HCEC 1CT (cell line): Measurements from ENCODE around the gene EXT2.

Experiments used
- DNase-seq: peaks from one replicate; pipeline ENCODE4 v3.0.0-alpha.2; 2017

Gene EXT2

DNA sequence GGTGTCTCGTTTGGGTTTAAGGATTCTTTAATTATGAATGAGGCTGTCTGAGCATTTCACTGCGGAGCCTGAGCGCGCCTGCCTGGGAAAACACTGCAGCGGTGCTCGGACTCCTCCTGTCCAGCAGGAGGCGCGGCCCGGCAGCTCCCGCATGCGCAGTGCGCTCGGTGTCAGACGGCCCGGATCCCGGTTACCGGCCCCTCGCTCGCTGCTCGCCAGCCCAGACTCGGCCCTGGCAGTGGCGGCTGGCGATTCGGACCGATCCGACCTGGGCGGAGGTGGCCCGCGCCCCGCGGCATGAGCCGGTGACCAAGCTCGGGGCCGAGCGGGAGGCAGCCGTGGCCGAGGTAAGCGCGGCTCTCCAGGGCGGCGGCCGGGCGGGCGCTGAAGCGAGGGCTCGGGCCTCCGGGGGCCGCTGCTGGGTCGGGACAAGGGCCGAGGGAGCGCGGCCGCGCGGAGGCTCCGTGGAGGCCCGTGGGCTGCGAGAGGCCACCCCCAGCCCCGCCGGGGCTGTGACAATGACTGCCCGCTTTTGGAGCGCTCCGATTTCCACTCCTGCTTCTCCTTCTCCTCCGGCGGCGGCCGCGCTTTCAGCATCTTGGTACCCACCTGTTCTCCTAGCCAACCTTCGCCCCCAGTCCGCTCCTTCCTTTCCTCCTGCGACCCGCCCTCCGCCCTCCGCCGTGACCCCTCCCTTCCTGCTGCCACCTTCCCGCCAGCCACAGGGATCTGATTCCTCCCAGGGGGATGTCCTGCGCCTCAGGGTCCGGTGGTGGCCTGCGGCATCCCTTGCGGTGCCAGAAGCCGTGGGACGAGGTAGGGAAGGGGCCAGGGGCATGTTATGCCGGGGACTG is at the start of gene EXT2:
Gene EXT2, plus strand, starts transcription at position 173 of the 854 bp plus-strand sequence. CDS start 12,035 bp downstream, outside the sequence.
- DNase-seq: peak; percentile 81

DNA sequence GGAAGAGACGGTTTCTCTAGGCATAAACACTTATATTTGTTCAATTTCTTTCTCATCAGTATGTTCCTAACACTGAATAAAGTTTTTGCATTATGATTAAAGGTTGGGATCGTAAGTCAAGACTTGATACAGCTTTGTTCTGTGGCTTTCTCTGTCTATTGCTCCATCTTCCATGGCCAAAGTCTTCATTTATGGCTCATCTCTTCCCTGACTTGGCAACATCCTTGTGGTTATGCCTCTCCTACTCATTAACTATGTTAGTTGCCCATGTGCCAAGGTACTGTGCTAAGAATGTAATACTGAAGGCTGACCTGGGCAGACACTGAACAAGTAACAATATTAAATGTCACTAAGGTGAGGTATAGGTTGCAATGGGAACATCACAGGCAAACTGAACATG is 49.3 kb upstream of the EXT2 start:
- no peak for DNase-seq

DNA sequence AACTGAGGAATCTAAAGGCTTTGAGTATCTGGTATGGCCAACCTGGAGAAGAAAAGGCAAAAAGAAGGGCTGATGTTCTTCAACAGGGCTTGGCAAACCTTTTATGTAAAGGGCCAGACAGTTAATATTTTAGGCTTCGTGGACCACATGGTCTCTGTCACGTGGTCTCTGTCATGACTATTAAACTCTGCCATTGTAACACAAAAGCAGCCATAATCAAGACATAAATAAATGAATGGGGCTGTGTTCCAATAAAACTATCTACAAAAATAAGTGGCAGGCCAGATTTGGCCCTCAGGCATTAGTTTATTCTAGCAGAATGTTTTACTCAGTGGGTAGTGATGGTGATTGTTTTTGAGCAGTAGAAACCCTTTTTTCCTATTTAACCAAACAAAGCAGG is 48.2 kb upstream of the EXT2 start:
- no peak for DNase-seq

DNA sequence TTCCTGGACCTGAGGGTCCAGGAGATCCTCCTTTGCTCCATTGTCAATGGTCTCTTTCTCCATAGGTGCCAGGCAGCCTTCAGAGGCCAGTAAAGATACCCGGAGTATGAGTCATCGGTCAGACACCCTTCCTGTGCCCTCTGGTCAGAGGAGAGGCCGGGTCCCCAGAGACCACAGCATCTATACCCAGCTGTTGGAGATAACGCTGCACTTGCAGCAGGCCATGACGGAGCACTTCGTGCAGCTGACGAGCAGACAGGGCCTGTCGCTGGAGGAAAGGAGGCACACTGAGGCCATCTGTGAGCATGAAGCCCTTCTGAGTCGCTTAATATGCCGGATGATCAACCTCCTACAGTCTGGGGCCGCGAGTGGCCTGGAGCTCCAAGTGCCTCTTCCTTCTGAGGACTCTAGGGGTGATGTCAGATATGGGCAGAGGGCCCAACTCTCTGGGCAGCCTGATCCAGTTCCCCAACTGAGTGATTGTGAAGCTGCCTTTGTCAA is 47.5 kb upstream of the EXT2 start, which contains the start of gene ACCSL:
Gene ACCSL, plus strand, starts transcription at position 51 of the 501 bp plus-strand sequence. Its CDS starts 56 bp downstream, at position 107.
- DNase-seq: no peak

DNA sequence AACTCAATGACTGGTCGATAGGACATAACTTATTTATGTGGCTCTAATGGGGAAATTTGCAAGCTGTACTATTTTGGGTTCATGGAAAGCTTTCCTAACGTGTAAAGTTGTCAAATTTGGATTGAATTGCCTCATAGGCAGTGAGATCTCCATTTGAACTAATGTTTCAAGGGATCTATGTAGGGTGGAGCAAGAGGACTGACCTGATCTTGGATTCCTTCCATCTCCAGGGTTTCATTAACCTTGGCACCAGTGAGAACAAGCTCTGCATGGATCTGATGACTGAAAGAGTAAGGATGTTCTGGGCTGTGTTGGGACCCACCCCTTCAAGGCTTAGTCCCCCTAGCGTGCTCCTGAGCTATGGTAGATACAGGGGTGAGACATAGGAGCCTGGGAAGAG is 45.6 kb upstream of the EXT2 start:
- DNase-seq: no peak

DNA sequence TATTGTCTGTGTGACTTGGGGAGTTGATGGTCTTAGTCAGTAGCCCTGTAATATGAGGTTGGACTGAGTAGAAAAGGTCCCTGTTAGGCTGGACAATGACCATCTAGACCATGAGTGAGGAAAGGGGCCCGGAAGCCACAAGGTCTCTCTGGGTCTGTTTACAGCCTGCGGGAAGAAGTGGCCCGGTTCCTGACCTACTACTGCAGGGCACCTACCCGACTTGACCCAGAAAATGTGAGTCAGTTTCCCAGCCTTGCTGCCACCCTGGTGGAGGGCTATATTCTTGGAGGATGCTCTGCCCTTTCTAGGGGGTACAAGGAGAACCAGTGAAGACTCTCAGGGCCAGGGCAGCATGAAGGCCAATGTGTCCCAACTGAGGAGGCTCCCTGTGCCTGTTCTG is 44.3 kb upstream of the EXT2 start:
- no peak for DNase-seq

DNA sequence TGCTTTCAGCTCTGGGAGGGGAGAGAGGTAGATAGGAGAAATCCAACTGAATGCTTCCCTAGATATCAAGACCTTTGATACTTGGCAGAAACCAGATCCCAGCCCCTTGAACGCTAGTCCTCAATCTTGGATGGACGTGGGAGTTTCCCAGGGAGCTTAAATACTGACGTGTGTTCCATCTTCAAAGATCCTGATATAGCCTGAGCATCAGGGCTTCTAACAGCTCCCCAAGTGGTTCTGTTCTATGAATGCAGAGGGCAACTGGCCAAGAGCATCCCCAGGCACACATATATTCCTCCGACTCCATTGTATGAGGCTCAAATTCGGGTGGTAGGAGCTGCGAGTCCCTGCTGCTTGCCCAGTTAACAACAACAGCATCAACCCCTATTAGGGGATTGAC is 38.1 kb upstream of the EXT2 start:
- no peak for DNase-seq

DNA sequence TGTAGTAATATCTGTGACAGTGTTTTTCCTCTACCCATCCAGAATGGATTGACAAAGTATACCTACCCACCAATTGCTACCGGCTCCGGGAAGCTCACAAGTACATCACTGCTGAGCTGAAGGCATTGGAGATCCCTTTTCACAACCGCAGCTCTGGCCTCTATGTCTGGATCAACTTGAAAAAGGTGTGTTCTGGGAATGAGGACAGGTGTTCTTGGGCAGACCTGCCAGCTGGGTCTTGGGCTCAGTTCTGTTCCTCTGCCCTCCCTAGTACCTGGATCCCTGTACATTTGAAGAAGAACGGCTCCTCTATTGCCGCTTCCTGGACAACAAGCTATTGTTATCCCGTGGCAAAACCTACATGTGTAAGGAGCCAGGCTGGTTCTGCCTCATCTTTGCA is 37.2 kb upstream of the EXT2 start:
- DNase-seq: no peak

DNA sequence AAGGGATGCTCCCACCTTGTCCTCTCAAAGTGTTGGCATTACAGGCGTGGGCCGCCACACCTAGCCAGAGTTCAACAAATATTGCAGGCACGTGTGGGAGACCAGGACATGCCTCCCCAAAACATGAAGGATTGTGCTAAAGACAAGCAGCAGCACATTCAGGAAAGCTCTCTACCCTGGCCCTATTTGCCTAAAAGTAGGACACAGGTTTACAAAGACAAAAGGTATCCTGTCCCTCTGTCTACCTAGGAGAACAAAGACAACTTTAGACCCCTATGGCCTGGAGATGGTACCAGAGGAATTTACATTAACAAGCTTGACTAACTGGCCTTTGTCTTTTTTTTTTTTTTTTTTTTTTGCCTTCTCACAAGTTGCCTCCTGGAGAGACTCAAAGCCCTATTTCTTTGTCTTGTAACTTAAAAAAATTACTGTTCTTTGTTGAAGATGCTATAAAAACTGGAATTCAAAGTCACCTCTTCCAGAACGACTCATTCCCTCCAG is 30.3 kb upstream of the EXT2 start:
- no peak for DNase-seq

DNA sequence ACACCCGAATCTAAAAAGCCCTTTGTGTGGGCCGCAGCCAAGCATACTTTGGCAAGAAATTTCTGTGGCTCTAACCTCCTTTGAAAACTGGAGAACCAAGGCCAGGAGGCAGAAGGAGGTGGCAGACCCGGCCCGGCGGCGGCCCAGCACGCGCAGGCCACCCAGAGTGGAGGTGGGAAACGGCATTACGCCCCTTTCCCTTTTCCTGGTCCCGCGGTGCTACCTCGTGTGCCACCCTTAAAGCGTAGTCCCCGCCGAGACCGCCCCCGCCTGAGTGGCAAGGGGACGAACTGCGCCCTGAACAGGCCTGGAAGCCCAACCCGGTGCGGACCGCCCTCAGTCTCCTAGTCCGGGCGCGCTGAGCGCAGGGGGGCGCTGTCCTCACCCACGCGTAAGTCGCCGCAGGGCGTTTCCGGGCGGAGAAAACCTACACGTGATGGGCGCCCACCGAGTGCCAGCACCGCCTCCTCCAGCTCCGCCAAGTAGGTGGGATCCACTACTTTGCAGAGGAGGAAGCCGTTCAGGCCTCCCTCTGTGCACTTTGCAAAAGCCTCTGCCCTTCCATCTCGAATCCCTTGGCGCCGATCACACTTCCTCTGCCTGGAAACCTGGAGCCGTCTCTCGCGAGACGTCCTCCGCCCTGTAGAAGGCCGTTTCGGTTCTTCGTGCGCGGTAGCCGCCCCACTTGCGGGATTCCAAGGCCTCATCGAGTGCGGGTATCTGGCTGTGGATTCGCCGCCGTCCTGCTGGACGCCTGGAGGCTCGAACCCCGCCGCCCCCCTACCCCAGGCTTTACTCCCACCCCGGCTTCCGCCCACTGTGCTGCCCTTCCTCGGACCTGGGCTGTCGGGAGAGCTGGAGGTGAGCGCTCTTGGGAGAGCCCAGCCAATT is 29.4 kb upstream of the EXT2 start, which contains the start of gene ACCS:
Gene ACCS, plus strand, starts transcription at position 430 of the 891 bp plus-strand sequence. CDS start 1,358 bp downstream, outside the sequence.
- peak; percentile 89 for DNase-seq

DNA sequence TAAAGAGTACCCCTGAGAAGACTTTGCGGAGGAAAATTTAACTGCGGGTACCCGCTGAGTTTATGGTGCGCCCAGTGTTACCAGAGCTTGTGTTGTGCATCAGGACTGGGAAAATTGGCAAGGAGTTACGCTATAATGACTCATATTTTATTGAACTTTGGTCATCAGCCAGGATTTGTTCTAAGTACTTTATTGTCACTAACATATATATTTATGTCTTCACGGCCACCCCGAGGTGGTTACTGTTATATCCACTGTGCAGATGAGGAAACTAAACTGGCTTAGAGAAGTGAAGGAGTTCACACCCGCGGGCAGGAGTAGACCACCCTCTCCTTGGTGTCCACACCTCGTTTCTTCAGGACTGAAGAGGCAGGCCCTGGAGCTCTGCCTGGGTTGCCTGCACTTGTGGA is 28.7 kb upstream of the EXT2 start:
- DNase-seq: peak; percentile 83

DNA sequence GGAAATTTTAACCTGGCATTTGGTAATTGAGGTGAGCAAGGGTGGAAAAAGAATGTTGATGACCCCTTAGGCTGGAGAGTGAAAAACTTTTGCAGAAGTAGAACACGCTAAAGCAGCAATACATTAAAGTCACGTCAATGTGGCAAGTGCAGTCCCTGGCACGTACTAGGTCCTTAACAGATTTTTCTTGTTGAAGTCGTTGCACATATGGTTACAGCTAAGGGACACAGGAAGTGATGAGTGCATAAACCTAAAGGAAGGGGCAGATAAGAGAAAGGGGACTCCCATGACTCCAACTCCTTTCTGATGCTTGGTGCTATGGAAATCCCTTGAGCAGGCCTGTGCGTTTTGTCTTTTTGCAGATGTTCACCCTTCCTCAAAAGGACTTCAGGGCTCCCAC is 28.2 kb upstream of the EXT2 start:
- no peak for DNase-seq

DNA sequence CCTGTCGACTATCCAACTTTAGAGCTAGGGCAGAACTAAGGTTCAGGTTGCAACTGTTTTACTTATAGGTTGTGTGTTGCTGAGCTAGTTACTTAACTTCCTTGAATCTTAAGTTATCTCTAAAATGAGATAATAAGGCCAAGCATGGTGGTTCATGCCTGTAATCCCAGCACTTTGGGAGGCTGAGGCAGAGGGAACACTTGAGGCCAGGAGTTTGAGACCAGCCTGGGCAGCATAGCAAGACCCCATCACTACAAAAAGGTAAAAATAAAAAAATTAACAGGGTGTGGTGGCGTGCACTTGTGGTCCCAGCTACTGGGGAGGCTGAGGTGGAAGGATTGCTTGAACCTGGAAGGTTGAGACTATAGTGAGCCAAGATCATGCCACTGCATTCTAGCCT is 27.3 kb upstream of the EXT2 start:
- no peak for DNase-seq

DNA sequence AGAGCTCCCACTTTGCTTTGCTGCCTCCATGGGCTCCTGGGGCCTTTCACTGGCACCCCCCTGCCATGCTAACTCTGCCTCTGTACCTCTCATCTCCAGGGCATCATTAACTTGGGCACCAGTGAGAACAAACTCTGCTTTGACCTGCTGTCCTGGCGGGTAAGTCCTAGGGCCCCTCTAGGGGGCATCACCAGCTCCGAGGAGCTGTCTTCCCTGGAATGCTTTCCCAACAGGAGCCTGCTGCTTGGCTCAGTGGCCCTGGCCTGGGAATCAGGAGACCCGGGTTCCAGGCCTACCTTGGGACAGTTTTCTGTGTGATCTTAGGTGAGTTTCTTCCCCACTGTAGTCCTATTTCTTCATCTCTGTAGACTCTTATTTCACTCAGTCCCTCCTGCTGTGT is 24.3 kb upstream of the EXT2 start:
- no peak for DNase-seq

DNA sequence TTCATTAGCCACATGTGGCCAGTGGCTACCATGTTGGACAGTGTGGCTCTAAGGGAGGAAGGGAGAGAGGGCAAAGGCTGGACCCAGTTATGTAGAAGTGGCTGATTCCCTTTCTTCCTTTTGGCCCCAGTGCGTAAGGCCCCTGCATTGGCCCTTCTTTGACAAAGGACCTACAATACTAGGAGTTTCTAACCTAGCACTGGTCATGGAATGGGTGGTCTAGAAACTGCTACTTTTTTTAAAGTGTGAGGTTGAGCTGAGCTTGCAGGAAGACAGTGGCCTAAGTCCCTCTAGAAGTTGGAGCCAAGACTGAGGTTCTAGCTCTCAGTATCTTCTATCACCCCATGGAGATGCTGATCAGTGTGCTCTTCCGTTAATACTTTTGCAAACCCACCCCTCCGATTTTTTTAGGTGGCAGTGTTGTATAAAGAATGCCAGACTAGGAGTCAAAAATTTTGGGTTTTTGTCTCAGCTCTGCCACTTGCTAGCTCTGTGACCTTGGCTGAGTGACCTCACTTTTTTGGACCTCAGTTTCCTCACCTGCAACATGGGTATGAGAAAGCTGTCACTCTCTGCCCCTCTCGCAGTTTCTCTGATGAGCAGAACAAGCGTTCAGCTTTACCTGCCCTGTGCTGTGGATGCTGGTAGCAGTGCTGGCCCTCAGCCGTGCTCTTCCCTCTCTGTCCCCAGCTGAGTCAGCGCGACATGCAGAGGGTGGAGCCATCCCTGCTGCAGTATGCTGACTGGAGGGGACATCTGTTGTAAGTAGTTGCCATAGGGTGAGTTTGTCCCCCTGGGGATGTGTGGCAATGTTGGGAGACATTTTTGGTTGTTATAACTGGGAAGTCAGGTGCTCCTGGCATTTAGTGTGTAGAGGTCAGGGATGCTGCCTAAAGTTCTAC is 22.5 kb upstream of the EXT2 start:
- no peak for DNase-seq

DNA sequence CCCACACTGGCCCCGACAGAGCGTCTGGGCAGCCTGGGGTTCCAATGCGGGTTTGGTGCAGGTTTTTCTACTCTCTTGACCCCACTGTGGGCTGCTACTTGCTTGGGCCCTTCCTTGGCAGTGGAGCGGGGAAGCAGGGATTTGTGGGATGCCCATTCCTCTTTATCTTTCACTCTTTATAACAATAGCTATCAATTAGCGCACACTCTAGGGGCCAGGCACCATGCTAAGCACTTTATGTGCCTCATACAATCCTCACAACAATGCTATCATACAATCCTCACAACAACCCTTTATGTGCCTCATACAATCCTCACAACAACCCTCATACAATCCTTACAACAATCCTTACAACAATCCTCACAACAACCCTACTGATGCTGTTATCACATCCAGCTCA is 16.7 kb upstream of the EXT2 start:
- no peak for DNase-seq

DNA sequence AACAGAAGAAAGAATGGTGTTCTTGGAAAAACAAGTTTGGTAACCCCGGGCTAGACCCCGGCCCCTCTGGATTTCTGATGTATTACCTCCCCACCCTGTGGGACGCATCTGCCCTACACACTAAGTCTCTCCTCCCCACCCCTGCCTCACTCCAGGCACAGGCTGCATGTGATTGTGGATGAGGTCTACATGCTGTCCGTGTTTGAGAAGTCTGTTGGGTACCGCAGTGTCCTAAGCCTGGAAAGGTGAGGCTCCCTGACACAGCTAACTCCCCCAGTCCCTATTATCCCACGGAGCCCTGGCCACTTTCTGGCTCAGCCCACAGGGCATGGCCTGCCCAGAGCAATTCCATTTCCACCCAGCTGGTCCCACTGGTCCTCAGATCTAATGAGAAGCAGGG is 16.1 kb upstream of the EXT2 start:
- no peak for DNase-seq

DNA sequence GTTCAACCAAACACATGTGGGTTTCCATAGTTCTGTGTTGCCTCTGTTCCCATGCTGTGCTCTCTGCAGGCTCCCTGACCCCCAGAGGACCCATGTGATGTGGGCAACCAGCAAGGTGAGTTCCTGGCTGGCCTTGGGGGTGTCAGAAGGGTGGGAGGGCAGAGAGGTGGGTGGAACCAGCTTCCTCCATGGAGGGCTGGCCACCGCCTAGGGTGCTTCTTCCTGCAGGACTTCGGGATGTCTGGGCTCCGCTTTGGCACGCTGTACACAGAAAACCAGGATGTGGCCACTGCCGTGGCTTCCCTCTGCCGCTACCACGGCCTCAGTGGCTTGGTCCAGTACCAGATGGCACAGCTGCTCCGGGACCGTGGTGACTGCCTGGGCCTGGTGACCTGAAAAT is 14.5 kb upstream of the EXT2 start:
- no peak for DNase-seq

DNA sequence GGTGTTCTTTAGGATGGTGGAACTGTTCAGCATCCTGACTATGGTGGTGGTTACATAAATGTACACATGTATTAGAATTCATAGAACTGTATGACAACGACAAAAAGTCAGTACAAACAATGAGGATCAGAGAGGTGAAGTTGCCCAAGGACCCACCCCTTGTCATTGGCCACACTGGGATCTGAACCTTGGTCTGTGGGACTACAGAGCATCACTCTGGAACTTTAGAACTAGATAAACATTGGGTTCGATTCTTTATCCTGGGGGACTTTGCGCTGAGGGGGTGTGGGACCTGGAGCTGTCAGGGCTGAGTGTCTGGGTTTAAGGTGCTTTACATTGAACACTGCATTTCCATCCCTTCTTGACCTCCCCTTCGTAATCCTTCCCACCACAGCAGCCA is 12.8 kb upstream of the EXT2 start:
- no peak for DNase-seq

DNA sequence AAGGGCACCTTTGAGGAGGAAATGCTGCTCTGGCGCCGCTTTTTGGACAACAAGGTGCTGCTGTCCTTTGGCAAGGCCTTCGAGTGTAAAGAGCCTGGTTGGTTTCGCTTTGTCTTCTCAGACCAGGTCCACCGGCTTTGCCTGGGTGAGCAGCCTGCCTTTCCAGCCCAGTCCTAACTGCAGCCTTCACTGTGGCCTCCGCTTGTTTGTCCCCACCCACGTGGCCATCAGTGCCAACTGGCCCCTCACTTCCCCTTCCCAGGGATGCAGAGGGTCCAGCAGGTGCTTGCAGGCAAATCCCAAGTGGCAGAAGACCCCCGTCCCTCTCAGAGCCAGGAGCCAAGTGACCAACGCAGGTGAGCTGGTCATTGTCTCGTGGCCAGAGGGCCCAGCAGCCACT is 12.0 kb upstream of the EXT2 start:
- no peak for DNase-seq

DNA sequence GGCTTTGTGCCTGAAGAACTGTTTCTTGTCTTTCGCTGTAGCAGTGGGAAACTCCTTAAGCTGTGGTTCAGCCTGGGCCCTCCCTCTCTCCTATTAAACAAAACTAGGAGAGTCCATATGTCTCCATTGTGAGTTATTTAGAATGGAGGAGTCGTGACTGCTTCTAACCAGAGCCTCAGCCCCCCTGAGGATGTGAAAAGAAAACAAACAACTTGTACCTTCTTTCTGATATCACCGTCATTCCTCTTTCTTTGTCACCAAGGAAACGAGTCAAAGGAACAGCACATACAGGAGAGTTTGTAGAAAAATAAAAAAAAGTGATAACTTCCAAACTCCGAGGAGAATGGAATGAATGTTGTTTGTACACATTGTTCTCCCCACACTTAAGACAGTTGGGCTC is 11.6 kb upstream of the EXT2 start:
- DNase-seq: no peak

DNA sequence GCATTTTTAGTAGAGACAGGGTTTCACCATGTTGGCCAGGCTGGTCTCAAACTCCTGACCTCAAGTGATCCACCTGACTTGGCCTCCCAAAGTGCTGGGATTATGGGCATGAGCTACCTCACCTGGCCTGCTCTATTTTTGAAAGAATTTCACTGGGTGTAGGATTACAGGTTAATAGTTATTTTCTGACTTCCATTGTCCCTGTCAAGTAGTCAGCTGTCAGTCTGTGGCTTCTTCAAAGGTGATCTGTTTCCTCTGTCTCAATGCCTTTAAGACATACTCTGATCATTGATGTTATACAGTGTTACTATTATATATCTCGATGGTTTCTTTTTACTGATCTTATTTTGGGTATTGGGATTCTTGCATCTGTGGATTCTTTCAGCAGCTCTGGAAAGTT is 10.1 kb upstream of the EXT2 start:
- DNase-seq: no peak
